Astrocyte (in vitro differentiated cells and primary cell): ENCODE data around the gene TTC7B. TPM values are rescaled to one million over a fixed set of nuclear protein-coding genes. Genes with fewer than 3 reads are reported as not detected.

Experiments used
- DNase-seq: peaks from one replicate; pipeline ENCODE4 v3.0.0-alpha.2; 2010; ENCODE audit warnings: low read depth
- FAIRE-seq: peaks from 2 replicates; lab custom pipeline; 2011; peaks lifted over from hg19 to GRCh38; lab: Jason Lieb, UNC
- H2AFZ ChIP-seq: 2 replicates; pipeline ENCODE4 v1.6.0; 2012; ENCODE audit warnings: low read depth, low read length, inconsistent platforms
- H3K27ac ChIP-seq: 2 replicates; pipeline ENCODE4 v1.5.1; 2011; ENCODE audit warnings: low read depth, low read length, inconsistent platforms
- H3K27me3 ChIP-seq: 2 replicates; pipeline ENCODE4 v1.6.0; 2011; ENCODE audit warnings: low read length, inconsistent platforms; ENCODE audit not compliant: insufficient read depth
- H3K36me3 ChIP-seq: 2 replicates; pipeline ENCODE4 v1.5.1; 2011; ENCODE audit warnings: low read length, inconsistent platforms; ENCODE audit not compliant: insufficient read depth
- H3K4me1 ChIP-seq: 2 replicates; pipeline ENCODE4 v1.5.1; 2011; ENCODE audit warnings: low read length, inconsistent platforms; ENCODE audit not compliant: insufficient read depth
- H3K4me2 ChIP-seq: 2 replicates; pipeline ENCODE4 v1.6.0; 2012; ENCODE audit warnings: low read length, inconsistent platforms
- H3K4me3 ChIP-seq: 2 replicates; pipeline ENCODE4 v1.5.1; 2011; ENCODE audit warnings: low read depth, mild to moderate bottlenecking, low read length, inconsistent platforms; ENCODE audit not compliant: insufficient read depth
- H3K79me2 ChIP-seq: 2 replicates; pipeline ENCODE4 v1.6.0; 2012; ENCODE audit warnings: mild to moderate bottlenecking, low read length, inconsistent platforms; ENCODE audit not compliant: insufficient read depth
- H3K9ac ChIP-seq: 2 replicates; pipeline ENCODE4 v1.6.0; 2012; ENCODE audit warnings: mild to moderate bottlenecking, low read length, inconsistent platforms
- H3K9me3 ChIP-seq: 2 replicates; pipeline ENCODE4 v1.5.1; 2012; ENCODE audit warnings: low read depth, mild to moderate bottlenecking, low read length, inconsistent platforms; ENCODE audit not compliant: insufficient read depth
- H4K20me1 ChIP-seq: 2 replicates; pipeline ENCODE4 v1.6.0; 2012; ENCODE audit warnings: low read length, inconsistent platforms; ENCODE audit not compliant: insufficient read depth
- H3K27ac Mint-ChIP-seq: one replicate; pipeline ENCODE4 v1.8.0; 2021; ENCODE audit warnings: mild to moderate bottlenecking, mixed read lengths; ENCODE audit not compliant: unreplicated experiment
- H3K27me3 Mint-ChIP-seq: one replicate; pipeline ENCODE4 v1.8.0; 2021; ENCODE audit warnings: low read depth, mixed read lengths; ENCODE audit not compliant: unreplicated experiment
- H3K36me3 Mint-ChIP-seq: one replicate; pipeline ENCODE4 v1.8.0; 2021; ENCODE audit warnings: low read depth, mixed read lengths; ENCODE audit not compliant: unreplicated experiment
- H3K4me1 Mint-ChIP-seq: one replicate; pipeline ENCODE4 v1.8.0; 2021; ENCODE audit warnings: low read depth, mixed read lengths; ENCODE audit not compliant: unreplicated experiment
- H3K4me3 Mint-ChIP-seq: one replicate; pipeline ENCODE4 v1.8.0; 2021; ENCODE audit warnings: mild to moderate bottlenecking, moderate library complexity, mixed read lengths; ENCODE audit not compliant: unreplicated experiment
- H3K9me3 Mint-ChIP-seq: one replicate; pipeline ENCODE4 v1.8.0; 2021; ENCODE audit warnings: mild to moderate bottlenecking, mixed read lengths; ENCODE audit not compliant: unreplicated experiment
- CTCF ChIP-seq: IDR thresholded peaks from 2 replicates; pipeline ENCODE4 v1.5.1; 2011; ENCODE audit warnings: low read depth, mild to moderate bottlenecking, inconsistent platforms, low read length, moderate library complexity; ENCODE audit not compliant: insufficient read depth
- EZH2 ChIP-seq: IDR thresholded peaks from 2 replicates; pipeline ENCODE4 v1.6.1; 2012; ENCODE audit warnings: mild to moderate bottlenecking, low read length, inconsistent platforms; ENCODE audit not compliant: insufficient read depth
- total RNA-seq: library from RNA; stranded (reverse); gene quantifications from 2 replicates; pipeline ENCODE4 v1.2.1, GENCODE V29; 2021

The TTC7B gene
- total RNA-seq, 1 donor from 2014 or later, result 42.1 TPM

GRCh38 chr14:90553298-90553920 is 262.8 kb downstream of the TTC7B start:
- H3K36me3 ChIP-seq, result no peaks in the 10 kb centered on the region
- H3K27me3 ChIP-seq, result no peaks in the 10 kb centered on the region
- Mint-ChIP-seq H3K27me3 (peaks cover 8% of the 10 kb centered on the region), H3K27ac (no peak overlapping the region), H3K36me3 (no peaks in the 10 kb centered on the region), H3K4me1 (peaks cover 11% of the 10 kb centered on the region), H3K4me3 (no peak overlapping the region), H3K9me3 (no peaks in the 10 kb centered on the region)
- H3K4me2 ChIP-seq, result no peak overlapping the region
- no peak overlapping the region for H3K4me3 ChIP-seq
- TF ChIP-seq EZH2 (no peak), CTCF (no peak)
- FAIRE-seq (no peak), DNase-seq (no peak)
- H3K9ac ChIP-seq, result no peak overlapping the region
- peaks cover 7% of the 10 kb centered on the region for H4K20me1 ChIP-seq
- no peak overlapping the region for H3K27ac ChIP-seq
- no peaks in the 10 kb centered on the region for H3K9me3 ChIP-seq
- no peaks in the 10 kb centered on the region for H3K79me2 ChIP-seq
- peaks cover 17% of the 10 kb centered on the region for H3K4me1 ChIP-seq
- no peak overlapping the region for H2AFZ ChIP-seq

GRCh38 chr14:90552465-90553297 is 263.5 kb downstream of the TTC7B start:
- Histone ChIP-seq H3K27ac (no peak overlapping the region), H3K4me1 (peaks cover 17% of the 10 kb centered on the region), H3K36me3 (no peaks in the 10 kb centered on the region), H3K4me2 (no peak overlapping the region), H3K9ac (no peak overlapping the region), H3K27me3 (no peaks in the 10 kb centered on the region), H3K79me2 (no peaks in the 10 kb centered on the region), H3K9me3 (no peaks in the 10 kb centered on the region), H2AFZ (no peak overlapping the region), H4K20me1 (peaks cover 7% of the 10 kb centered on the region), H3K4me3 (no peak overlapping the region)
- TF ChIP-seq EZH2, result no peak
- no peak for TF ChIP-seq CTCF
- H3K4me3 Mint-ChIP-seq, result no peak overlapping the region
- no peaks in the 10 kb centered on the region for H3K9me3 Mint-ChIP-seq
- H3K27me3 Mint-ChIP-seq, result peaks cover 8% of the 10 kb centered on the region
- DNase-seq, result no peak
- FAIRE-seq, result no peak
- peaks cover 11% of the 10 kb centered on the region for H3K4me1 Mint-ChIP-seq
- no peak overlapping the region for H3K27ac Mint-ChIP-seq
- H3K36me3 Mint-ChIP-seq, result no peaks in the 10 kb centered on the region
